Liver (tissue), 3 donors: ENCODE results near the gene CDCP2.

Experiments used
- CTCF ChIP-seq: fragments of 150-350 bp; IDR thresholded peaks from 2 replicates; pipeline ENCODE4 v1.5.1; 2017; ENCODE audit warnings: improper control_type of control experiment, low read depth, low read length; ENCODE audit not compliant: missing input control
- EGR1 ChIP-seq, 2 donors: IDR thresholded peaks; 2 replicates each; pipeline ENCODE4 v1.6.1; 2016 to 2018; ENCODE audit warnings: antibody characterized with exemption in 2 of 2, low read depth in 2 of 2
- FOXA1 ChIP-seq: IDR thresholded peaks from 2 replicates; pipeline ENCODE4 v1.6.1; 2016; ENCODE audit warnings: antibody characterized with exemption
- FOXA2 ChIP-seq: IDR thresholded peaks from 2 replicates; pipeline ENCODE4 v1.6.1; 2016; ENCODE audit warnings: antibody characterized with exemption
- GABPA ChIP-seq, 2 donors: IDR thresholded peaks in 1 of 2; conservative IDR thresholded peaks in 1 of 2; 2 replicates each; pipeline ENCODE4 v1.6.1; 2016; ENCODE audit warnings: antibody characterized with exemption in 2 of 2, mild to moderate bottlenecking in 1 of 2, moderate library complexity in 1 of 2
- HNF4A ChIP-seq, 2 donors: conservative IDR thresholded peaks; 2 replicates each; pipeline ENCODE4 v1.6.1; 2016; ENCODE audit warnings: antibody characterized with exemption in 2 of 2, mild to moderate bottlenecking in 2 of 2
- HNF4G ChIP-seq: IDR thresholded peaks from 2 replicates; pipeline ENCODE4 v1.6.1; 2016; ENCODE audit warnings: antibody characterized with exemption
- JUND ChIP-seq, 2 donors: IDR thresholded peaks; 2 replicates each; pipeline ENCODE4 v1.6.1; 2016; ENCODE audit warnings: antibody characterized with exemption in 2 of 2
- NR2F2 ChIP-seq: IDR thresholded peaks from 2 replicates; pipeline ENCODE4 v1.6.1; 2016; ENCODE audit warnings: antibody characterized with exemption
- RAD21 ChIP-seq, 2 donors: IDR thresholded peaks; 2 replicates each; pipeline ENCODE4 v1.6.1; 2016; ENCODE audit warnings: antibody characterized with exemption in 2 of 2, mild to moderate bottlenecking in 2 of 2
- REST ChIP-seq: IDR thresholded peaks from 2 replicates; pipeline ENCODE4 v1.6.1; 2016; ENCODE audit warnings: antibody characterized with exemption, mild to moderate bottlenecking
- RXRA ChIP-seq, 2 donors: IDR thresholded peaks; 2 replicates each; pipeline ENCODE4 v1.6.1; 2017 to 2018; ENCODE audit warnings: antibody characterized with exemption in 2 of 2, mild to moderate bottlenecking in 1 of 2
- SP1 ChIP-seq: IDR thresholded peaks from 2 replicates; pipeline ENCODE4 v1.6.1; 2018; ENCODE audit warnings: antibody characterized with exemption, mild to moderate bottlenecking
- TAF1 ChIP-seq: conservative IDR thresholded peaks from 2 replicates; pipeline ENCODE4 v1.6.1; 2016; ENCODE audit warnings: antibody characterized with exemption, mild to moderate bottlenecking
- donor health status: healthy.
- donor health status: healthy.

GRCh38 chr1:54103414-54103813 lies 49.4 kb downstream of the CDCP2 start:
- TF ChIP-seq CTCF = no peak
- no peak for TF ChIP-seq RXRA (IDR thresholded peaks at IDR 0.05)
- no peak for TF ChIP-seq GABPA (IDR thresholded peaks at IDR 0.05 in 1 of 2, conservative IDR thresholded peaks at IDR 0.05 in 1 of 2)
- no peak for TF ChIP-seq REST
- no peak for TF ChIP-seq FOXA2
- no peak for TF ChIP-seq RAD21 (IDR thresholded peaks at IDR 0.05)
- no peak for TF ChIP-seq HNF4A (conservative IDR thresholded peaks at IDR 0.05)
- no peak for TF ChIP-seq JUND (IDR thresholded peaks at IDR 0.05)
- TF ChIP-seq HNF4G = no peak
- no peak for TF ChIP-seq TAF1
- TF ChIP-seq SP1 = no peak
- no peak for TF ChIP-seq NR2F2
- no peak for TF ChIP-seq EGR1 (IDR thresholded peaks at IDR 0.05; ENCODE audit: low read depth in 2 of 2)
- no peak for TF ChIP-seq FOXA1
